HEK293T (cell line): ENCODE data around the gene MACROD2.

Source experiments
- ARNT ChIP-seq: fragments of 450-650 bp; IDR thresholded peaks from 2 replicates; pipeline ENCODE4 v1.6.1; 2017; ENCODE audit warnings: mild to moderate bottlenecking
- BHLHE40 ChIP-seq: fragments of 450-650 bp; IDR thresholded peaks from 2 replicates; pipeline ENCODE4 v1.6.1; 2016; ENCODE audit warnings: mild to moderate bottlenecking, moderate library complexity, borderline replicate concordance
- CTBP1 ChIP-seq: fragments of 450-650 bp; IDR thresholded peaks from 2 replicates; pipeline ENCODE4 v1.6.1; 2016; ENCODE audit warnings: borderline replicate concordance
- FOXA1 ChIP-seq: fragments of 450-650 bp; IDR thresholded peaks from 2 replicates; pipeline ENCODE4 v1.6.1; 2016; ENCODE audit warnings: mild to moderate bottlenecking
- FOXK2 ChIP-seq: fragments of 450-650 bp; IDR thresholded peaks from 2 replicates; pipeline ENCODE4 v1.6.1; 2016; ENCODE audit warnings: mild to moderate bottlenecking
- FOXM1 ChIP-seq: fragments of 450-650 bp; IDR thresholded peaks from 2 replicates; pipeline ENCODE4 v1.6.1; 2017; ENCODE audit warnings: mild to moderate bottlenecking, borderline replicate concordance
- HDGF ChIP-seq: fragments of 450-650 bp; IDR thresholded peaks from 2 replicates; pipeline ENCODE4 v1.6.1; 2017; ENCODE audit warnings: antibody characterized with exemption, borderline replicate concordance
- L3MBTL2 ChIP-seq: fragments of 450-650 bp; conservative IDR thresholded peaks from 2 replicates; pipeline ENCODE4 v1.6.1; 2016; ENCODE audit warnings: mild to moderate bottlenecking
- SP1 ChIP-seq: fragments of 450-650 bp; IDR thresholded peaks from 2 replicates; pipeline ENCODE4 v1.6.1; 2017
- SUZ12 ChIP-seq: fragments of 450-650 bp; IDR thresholded peaks from 2 replicates; pipeline ENCODE4 v1.6.1; 2016; ENCODE audit warnings: mild to moderate bottlenecking
- TARDBP ChIP-seq: fragments of 450-650 bp; IDR thresholded peaks from 2 replicates; pipeline ENCODE4 v1.6.1; 2016
- ZNF384 ChIP-seq: fragments of 450-650 bp; IDR thresholded peaks from 2 replicates; pipeline ENCODE4 v1.6.1; 2016
- TF ChIP-seq, protein P1 (sequence below): fragments of 450-650 bp; IDR thresholded peaks from 2 replicates; pipeline ENCODE4 v1.6.1; 2016

DNA sequence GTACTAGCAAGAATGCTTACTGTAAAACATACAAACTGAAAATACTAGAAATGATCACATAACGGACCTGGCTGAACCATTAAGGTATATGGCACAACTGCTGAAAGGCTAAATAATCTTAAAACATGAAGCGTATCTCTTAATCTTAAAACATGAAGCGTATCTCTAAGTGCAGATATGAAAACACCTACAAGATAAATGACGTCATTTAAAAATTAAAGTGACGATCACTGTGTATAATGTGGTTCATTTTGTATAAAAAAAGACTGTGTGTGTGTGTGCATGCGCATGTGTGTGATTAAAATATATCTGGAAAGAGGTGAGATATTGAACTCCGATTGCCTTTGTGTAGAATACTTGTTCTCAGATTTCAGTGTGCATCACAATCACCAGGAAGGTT is 1797.5 kb downstream of the MACROD2 start:
- TF ChIP-seq TARDBP (no peak), SUZ12 (no peak), SP1 (no peak), CTBP1 (no peak), HDGF (no peak), FOXK2 (no peak), ZNF384 (no peak), FOXA1 (no peak), BHLHE40 (no peak), ARNT (no peak), FOXM1 (no peak), L3MBTL2 (no peak)
- TF ChIP-seq, protein P1, sequence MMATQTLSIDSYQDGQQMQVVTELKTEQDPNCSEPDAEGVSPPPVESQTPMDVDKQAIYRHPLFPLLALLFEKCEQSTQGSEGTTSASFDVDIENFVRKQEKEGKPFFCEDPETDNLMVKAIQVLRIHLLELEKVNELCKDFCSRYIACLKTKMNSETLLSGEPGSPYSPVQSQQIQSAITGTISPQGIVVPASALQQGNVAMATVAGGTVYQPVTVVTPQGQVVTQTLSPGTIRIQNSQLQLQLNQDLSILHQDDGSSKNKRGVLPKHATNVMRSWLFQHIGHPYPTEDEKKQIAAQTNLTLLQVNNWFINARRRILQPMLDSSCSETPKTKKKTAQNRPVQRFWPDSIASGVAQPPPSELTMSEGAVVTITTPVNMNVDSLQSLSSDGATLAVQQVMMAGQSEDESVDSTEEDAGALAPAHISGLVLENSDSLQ: no peak
